GM23338 (cell line): ENCODE measurements around the gene GGCT. TPM values are rescaled to one million over a fixed set of nuclear protein-coding genes. Genes with fewer than 3 reads are reported as not detected.

Experiments used
- ATAC-seq: fragments of 200-7000 bp; cut with Tn5 transposase; 3 replicates; pipeline ENCODE4 v1.9.1; 2020
- DNase-seq: peaks from one replicate; pipeline ENCODE4 v3.0.0-alpha.2; 2015; ENCODE audit warnings: low spot score
- H2AFZ ChIP-seq: fragments of 200-600 bp; sonication (generic); 2 replicates; pipeline ENCODE4 v1.8.0; 2016; ENCODE audit warnings: antibody characterized with exemption, mild to moderate bottlenecking, moderate library complexity
- H3F3A ChIP-seq: fragments of 200-600 bp; sonication (generic); replicated peaks from 2 replicates; pipeline ENCODE4 v1.8.0; 2017; ENCODE audit warnings: antibody characterized with exemption, mixed run types, low read depth
- H3K27ac ChIP-seq: fragments of 200-600 bp; sonication (generic); 2 replicates; pipeline ENCODE4 v1.6.1; 2016; ENCODE audit warnings: low read depth
- H3K27me3 ChIP-seq: fragments of 200-600 bp; sonication (generic); 2 replicates; pipeline ENCODE4 v1.8.0; 2016; ENCODE audit warnings: mild to moderate bottlenecking, mixed run types, moderate library complexity; ENCODE audit not compliant: insufficient read depth
- H3K36me3 ChIP-seq: fragments of 200-600 bp; sonication (generic); 2 replicates; pipeline ENCODE4 v1.8.0; 2016; ENCODE audit warnings: mild to moderate bottlenecking; ENCODE audit not compliant: insufficient read depth
- H3K4me1 ChIP-seq: fragments of 200-600 bp; sonication (generic); 2 replicates; pipeline ENCODE4 v1.8.0; 2016; ENCODE audit warnings: mild to moderate bottlenecking, moderate library complexity; ENCODE audit not compliant: insufficient read depth
- H3K4me2 ChIP-seq: fragments of 200-600 bp; sonication (generic); 2 replicates; pipeline ENCODE4 v1.7.1; 2017; ENCODE audit warnings: mixed run types
- H3K4me3 ChIP-seq: fragments of 200-600 bp; sonication (generic); 2 replicates; pipeline ENCODE4 v1.6.1; 2016; ENCODE audit warnings: mixed run types
- H3K79me2 ChIP-seq: fragments of 200-600 bp; sonication (generic); replicated peaks from 2 replicates; pipeline ENCODE4 v1.8.0; 2017; ENCODE audit warnings: mild to moderate bottlenecking; ENCODE audit not compliant: insufficient read depth
- H3K9me2 ChIP-seq: fragments of 200-600 bp; sonication (generic); 2 replicates; pipeline ENCODE4 v1.8.0; 2017; ENCODE audit not compliant: insufficient read depth
- H4K20me1 ChIP-seq: fragments of 200-600 bp; sonication (generic); replicated peaks from 2 replicates; pipeline ENCODE4 v1.8.0; 2017; ENCODE audit warnings: mild to moderate bottlenecking; ENCODE audit not compliant: insufficient read depth
- H3K27ac Mint-ChIP-seq: 2 replicates; pipeline ENCODE4 v1.8.0; 2020; ENCODE audit warnings: inconsistent platforms, mild to moderate bottlenecking, moderate library complexity, mixed read lengths
- H3K27me3 Mint-ChIP-seq: 3 replicates; pipeline ENCODE4 v1.8.0; 2022; ENCODE audit warnings: low read depth, mild to moderate bottlenecking, moderate library complexity, mixed read lengths, inconsistent platforms; ENCODE audit not compliant: insufficient read depth, poor library complexity
- H3K36me3 Mint-ChIP-seq: 3 replicates; pipeline ENCODE4 v1.8.0; 2021; ENCODE audit warnings: low read depth, mild to moderate bottlenecking, inconsistent platforms, moderate library complexity, mixed read lengths
- H3K4me1 Mint-ChIP-seq: 3 replicates; pipeline ENCODE4 v1.8.0; 2020; ENCODE audit warnings: mild to moderate bottlenecking, inconsistent platforms, mixed read lengths
- H3K4me3 Mint-ChIP-seq: 3 replicates; pipeline ENCODE4 v1.8.0; 2021; ENCODE audit warnings: moderate library complexity, mild to moderate bottlenecking, inconsistent platforms, mixed read lengths
- H3K9me3 Mint-ChIP-seq: 3 replicates; pipeline ENCODE4 v1.8.0; 2020; ENCODE audit warnings: moderate library complexity, mild to moderate bottlenecking, inconsistent platforms, mixed read lengths
- EZH2 ChIP-seq: fragments of 200-600 bp; sonication (generic); IDR thresholded peaks from one replicate; pipeline ENCODE4 v1.8.0; 2017; ENCODE audit warnings: antibody characterized with exemption, mild to moderate bottlenecking, low read depth; ENCODE audit not compliant: unreplicated experiment
- JUNB ChIP-seq: IDR thresholded peaks from one replicate; pipeline ENCODE4 v1.6.1; 2016; ENCODE audit warnings: antibody characterized with exemption; ENCODE audit not compliant: unreplicated experiment
- polyA plus RNA-seq: library from polyadenylated mRNA; unstranded; fragments of >200 nt; fragmentation: Nextera tagmentation; extraction: Ambion mirVana; gene quantifications from 2 replicates; pipeline ENCODE4 v1.2.1, GENCODE V29; 2016
- total RNA-seq: library from RNA; depleted of rRNA; stranded (reverse); fragments of >200 nt; shearing (Covaris generic); gene quantifications from 2 replicates; pipeline ENCODE4 v1.2.3, GENCODE V29; 2014
- TF ChIP-seq, protein P1 (sequence below): fragments of 250-450 bp; sonication (Bioruptor Pico); IDR thresholded peaks from 2 replicates; pipeline ENCODE4 v1.5.0; 2020; ENCODE audit warnings: mild to moderate bottlenecking, moderate library complexity
- TF ChIP-seq, protein P2 (sequence below): IDR thresholded peaks from one replicate; pipeline ENCODE4 v1.6.1; 2018; ENCODE audit warnings: antibody characterized with exemption; ENCODE audit not compliant: unreplicated experiment

GGCT gene
- total and polyA plus RNA-seq, 2 experiments from 2014 or later, result 104 to 229 TPM

DNA sequence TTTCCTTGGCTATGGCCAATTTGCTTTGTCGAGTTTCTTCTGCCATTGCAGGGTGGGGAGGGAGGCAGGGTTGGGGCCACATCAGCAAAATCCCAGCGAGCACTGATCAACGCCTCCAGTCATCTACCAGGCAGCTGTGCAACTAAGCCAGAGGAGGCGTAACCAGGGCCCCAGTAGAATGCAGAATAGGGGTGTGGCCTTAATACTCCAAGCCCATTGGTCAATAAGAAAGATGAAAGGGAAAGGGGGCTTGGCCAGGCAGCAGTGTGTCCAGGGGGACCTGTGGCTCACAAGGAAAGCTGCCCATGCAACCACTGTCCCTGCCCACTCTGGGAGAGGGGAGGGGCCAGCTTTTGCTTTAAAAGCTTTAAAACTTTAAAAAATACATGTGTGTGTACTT is 21.5 kb upstream of the GGCT start:
- Histone ChIP-seq H3K9me2 (peaks cover 10% of the 10 kb centered on the region; the same call in 1 of the 2 replicates), H2AFZ (no peak overlapping the region), H3F3A (no peaks in the 10 kb centered on the region), H3K36me3 (no peaks in the 10 kb centered on the region), H3K79me2 (no peaks in the 10 kb centered on the region), H3K4me1 (0 out of 2 replicates have a peak, but pooled peaks cover 4% of the 10 kb centered on the region), H4K20me1 (no peaks in the 10 kb centered on the region; the same call in 1 of the 2 replicates), H3K4me2 (no peak overlapping the region), H3K4me3 (no peak overlapping the region), H3K27me3 (no peaks in the 10 kb centered on the region), H3K27ac (no peak overlapping the region)
- DNase-seq, result peak; percentile 48
- ATAC-seq, result no peak
- Mint-ChIP-seq H3K4me3 (no peak overlapping the region), H3K27ac (no peak overlapping the region), H3K36me3 (no peaks in the 10 kb centered on the region), H3K9me3 (no peaks in the 10 kb centered on the region), H3K4me1 (peaks cover 7% of the 10 kb centered on the region), H3K27me3 (peaks cover 7% of the 10 kb centered on the region)
- TF ChIP-seq, protein P1, sequence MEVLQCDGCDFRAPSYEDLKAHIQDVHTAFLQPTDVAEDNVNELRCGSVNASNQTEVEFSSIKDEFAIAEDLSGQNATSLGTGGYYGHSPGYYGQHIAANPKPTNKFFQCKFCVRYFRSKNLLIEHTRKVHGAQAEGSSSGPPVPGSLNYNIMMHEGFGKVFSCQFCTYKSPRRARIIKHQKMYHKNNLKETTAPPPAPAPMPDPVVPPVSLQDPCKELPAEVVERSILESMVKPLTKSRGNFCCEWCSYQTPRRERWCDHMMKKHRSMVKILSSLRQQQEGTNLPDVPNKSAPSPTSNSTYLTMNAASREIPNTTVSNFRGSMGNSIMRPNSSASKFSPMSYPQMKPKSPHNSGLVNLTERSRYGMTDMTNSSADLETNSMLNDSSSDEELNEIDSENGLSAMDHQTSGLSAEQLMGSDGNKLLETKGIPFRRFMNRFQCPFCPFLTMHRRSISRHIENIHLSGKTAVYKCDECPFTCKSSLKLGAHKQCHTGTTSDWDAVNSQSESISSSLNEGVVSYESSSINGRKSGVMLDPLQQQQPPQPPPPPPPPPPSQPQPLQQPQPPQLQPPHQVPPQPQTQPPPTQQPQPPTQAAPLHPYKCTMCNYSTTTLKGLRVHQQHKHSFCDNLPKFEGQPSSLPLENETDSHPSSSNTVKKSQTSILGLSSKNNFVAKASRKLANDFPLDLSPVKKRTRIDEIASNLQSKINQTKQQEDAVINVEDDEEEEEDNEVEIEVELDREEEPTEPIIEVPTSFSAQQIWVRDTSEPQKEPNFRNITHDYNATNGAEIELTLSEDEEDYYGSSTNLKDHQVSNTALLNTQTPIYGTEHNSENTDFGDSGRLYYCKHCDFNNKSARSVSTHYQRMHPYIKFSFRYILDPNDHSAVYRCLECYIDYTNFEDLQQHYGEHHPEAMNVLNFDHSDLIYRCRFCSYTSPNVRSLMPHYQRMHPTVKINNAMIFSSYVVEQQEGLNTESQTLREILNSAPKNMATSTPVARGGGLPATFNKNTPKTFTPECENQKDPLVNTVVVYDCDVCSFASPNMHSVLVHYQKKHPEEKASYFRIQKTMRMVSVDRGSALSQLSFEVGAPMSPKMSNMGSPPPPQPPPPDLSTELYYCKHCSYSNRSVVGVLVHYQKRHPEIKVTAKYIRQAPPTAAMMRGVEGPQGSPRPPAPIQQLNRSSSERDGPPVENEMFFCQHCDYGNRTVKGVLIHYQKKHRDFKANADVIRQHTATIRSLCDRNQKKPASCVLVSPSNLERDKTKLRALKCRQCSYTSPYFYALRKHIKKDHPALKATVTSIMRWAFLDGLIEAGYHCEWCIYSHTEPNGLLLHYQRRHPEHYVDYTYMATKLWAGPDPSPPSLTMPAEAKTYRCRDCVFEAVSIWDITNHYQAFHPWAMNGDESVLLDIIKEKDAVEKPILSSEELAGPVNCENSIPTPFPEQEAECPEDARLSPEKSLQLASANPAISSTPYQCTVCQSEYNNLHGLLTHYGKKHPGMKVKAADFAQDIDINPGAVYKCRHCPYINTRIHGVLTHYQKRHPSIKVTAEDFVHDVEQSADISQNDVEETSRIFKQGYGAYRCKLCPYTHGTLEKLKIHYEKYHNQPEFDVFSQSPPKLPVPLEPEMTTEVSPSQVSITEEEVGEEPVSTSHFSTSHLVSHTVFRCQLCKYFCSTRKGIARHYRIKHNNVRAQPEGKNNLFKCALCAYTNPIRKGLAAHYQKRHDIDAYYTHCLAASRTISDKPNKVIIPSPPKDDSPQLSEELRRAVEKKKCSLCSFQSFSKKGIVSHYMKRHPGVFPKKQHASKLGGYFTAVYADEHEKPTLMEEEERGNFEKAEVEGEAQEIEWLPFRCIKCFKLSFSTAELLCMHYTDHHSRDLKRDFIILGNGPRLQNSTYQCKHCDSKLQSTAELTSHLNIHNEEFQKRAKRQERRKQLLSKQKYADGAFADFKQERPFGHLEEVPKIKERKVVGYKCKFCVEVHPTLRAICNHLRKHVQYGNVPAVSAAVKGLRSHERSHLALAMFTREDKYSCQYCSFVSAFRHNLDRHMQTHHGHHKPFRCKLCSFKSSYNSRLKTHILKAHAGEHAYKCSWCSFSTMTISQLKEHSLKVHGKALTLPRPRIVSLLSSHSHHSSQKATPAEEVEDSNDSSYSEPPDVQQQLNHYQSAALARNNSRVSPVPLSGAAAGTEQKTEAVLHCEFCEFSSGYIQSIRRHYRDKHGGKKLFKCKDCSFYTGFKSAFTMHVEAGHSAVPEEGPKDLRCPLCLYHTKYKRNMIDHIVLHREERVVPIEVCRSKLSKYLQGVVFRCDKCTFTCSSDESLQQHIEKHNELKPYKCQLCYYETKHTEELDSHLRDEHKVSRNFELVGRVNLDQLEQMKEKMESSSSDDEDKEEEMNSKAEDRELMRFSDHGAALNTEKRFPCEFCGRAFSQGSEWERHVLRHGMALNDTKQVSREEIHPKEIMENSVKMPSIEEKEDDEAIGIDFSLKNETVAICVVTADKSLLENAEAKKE (CRISPR knock-in tag), result no peak

DNA sequence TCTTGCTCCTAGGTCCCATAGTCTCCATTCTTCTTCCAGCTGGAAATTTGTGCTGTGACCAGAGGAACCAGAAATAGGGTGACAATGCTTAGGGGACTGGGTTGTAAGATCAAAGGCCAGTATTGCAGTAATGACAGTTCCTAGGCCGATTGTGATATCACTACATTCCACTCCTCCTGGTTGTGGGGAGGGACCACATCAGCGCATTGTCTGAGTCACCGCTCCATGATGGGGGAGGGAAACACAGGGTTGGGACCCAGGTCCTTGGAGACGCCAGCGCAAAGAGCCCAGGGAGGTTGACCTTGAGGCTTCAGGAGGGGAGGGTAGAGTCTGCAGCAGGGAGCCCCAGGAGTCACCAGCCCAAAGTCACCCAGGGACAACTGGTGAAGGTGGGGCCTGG is 20.8 kb upstream of the GGCT start:
- Mint-ChIP-seq H3K4me1 (peaks cover 11% of the 10 kb centered on the region), H3K4me3 (no peak overlapping the region), H3K27me3 (peaks cover 7% of the 10 kb centered on the region), H3K27ac (peak overlapping the region; percentile 45; the same call in 1 of the 2 replicates), H3K9me3 (no peaks in the 10 kb centered on the region), H3K36me3 (no peaks in the 10 kb centered on the region)
- H4K20me1 ChIP-seq, result no peaks in the 10 kb centered on the region; the same call in 1 of the 2 replicates
- H3F3A ChIP-seq, result no peaks in the 10 kb centered on the region
- ATAC-seq (no peak), DNase-seq (no peak)
- no peak overlapping the region for H2AFZ ChIP-seq
- no peaks in the 10 kb centered on the region for H3K36me3 ChIP-seq
- no peak overlapping the region for H3K4me2 ChIP-seq
- H3K9me2 ChIP-seq, result peaks cover 10% of the 10 kb centered on the region; the same call in 1 of the 2 replicates
- H3K79me2 ChIP-seq, result no peaks in the 10 kb centered on the region
- H3K4me1 ChIP-seq, result peaks cover 7% of the 10 kb centered on the region; the same call in 1 of the 2 replicates
- H3K27ac ChIP-seq, result no peak overlapping the region
- no peaks in the 10 kb centered on the region for H3K27me3 ChIP-seq
- no peak overlapping the region for H3K4me3 ChIP-seq
- no peak for TF ChIP-seq EZH2
- no peak for TF ChIP-seq JUNB
- TF ChIP-seq, protein P2, sequence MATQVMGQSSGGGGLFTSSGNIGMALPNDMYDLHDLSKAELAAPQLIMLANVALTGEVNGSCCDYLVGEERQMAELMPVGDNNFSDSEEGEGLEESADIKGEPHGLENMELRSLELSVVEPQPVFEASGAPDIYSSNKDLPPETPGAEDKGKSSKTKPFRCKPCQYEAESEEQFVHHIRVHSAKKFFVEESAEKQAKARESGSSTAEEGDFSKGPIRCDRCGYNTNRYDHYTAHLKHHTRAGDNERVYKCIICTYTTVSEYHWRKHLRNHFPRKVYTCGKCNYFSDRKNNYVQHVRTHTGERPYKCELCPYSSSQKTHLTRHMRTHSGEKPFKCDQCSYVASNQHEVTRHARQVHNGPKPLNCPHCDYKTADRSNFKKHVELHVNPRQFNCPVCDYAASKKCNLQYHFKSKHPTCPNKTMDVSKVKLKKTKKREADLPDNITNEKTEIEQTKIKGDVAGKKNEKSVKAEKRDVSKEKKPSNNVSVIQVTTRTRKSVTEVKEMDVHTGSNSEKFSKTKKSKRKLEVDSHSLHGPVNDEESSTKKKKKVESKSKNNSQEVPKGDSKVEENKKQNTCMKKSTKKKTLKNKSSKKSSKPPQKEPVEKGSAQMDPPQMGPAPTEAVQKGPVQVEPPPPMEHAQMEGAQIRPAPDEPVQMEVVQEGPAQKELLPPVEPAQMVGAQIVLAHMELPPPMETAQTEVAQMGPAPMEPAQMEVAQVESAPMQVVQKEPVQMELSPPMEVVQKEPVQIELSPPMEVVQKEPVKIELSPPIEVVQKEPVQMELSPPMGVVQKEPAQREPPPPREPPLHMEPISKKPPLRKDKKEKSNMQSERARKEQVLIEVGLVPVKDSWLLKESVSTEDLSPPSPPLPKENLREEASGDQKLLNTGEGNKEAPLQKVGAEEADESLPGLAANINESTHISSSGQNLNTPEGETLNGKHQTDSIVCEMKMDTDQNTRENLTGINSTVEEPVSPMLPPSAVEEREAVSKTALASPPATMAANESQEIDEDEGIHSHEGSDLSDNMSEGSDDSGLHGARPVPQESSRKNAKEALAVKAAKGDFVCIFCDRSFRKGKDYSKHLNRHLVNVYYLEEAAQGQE, result no peak
